Vagina (tissue), 2 donors: ENCODE results near the gene AIMP1. TPM values are rescaled to one million over a fixed set of nuclear protein-coding genes. Genes with fewer than 3 reads are reported as not detected.

Experiments used
- DNase-seq, 2 donors: peaks; one replicate each; pipeline ENCODE4 v3.0.0-alpha.2; 2017; ENCODE audit errors: extremely low spot score in 2 of 2
- H3K27ac ChIP-seq: fragments of 200-600 bp; sonication (generic); one replicate; pipeline ENCODE4 v1.5.1; 2019
- H3K27me3 ChIP-seq: fragments of 200-600 bp; sonication (generic); one replicate; pipeline ENCODE4 v1.5.1; 2019
- H3K36me3 ChIP-seq, 2 donors: fragments of 200-600 bp; sonication (generic); one replicate each; pipeline ENCODE4 v1.5.1; 2017 to 2019
- H3K4me1 ChIP-seq: fragments of 200-600 bp; sonication (generic); one replicate; pipeline ENCODE4 v1.5.1; 2019
- H3K4me3 ChIP-seq, 2 donors: fragments of 200-600 bp; sonication (generic); 1 replicate in 1 of 2; 2 replicates in 1 of 2; pipeline ENCODE4 v1.5.1; 2016 to 2019
- H3K9me3 ChIP-seq: fragments of 200-600 bp; sonication (generic); one replicate; pipeline ENCODE4 v1.5.1; 2019
- CTCF ChIP-seq, 3 experiments: fragments of 450-650 bp in 2 of 3; fragments of 200-600 bp in 1 of 3; sonication (generic) in 1 of 3; IDR thresholded peaks; one replicate each; pipeline ENCODE4 v1.5.1; 2017 to 2019; ENCODE audit warnings: antibody characterized with exemption in 3 of 3, mild to moderate bottlenecking in 2 of 3, moderate library complexity in 2 of 3
- POLR2A ChIP-seq, 2 donors: fragments of 450-650 bp; IDR thresholded peaks; one replicate each; pipeline ENCODE4 v1.6.1; 2017; ENCODE audit warnings: antibody characterized with exemption in 2 of 2, mild to moderate bottlenecking in 2 of 2, moderate library complexity in 2 of 2
- POLR2AphosphoS5 ChIP-seq, 2 donors: sonication (generic); formaldehyde crosslinking; IDR thresholded peaks; one replicate each; pipeline ENCODE4 v1.9.0; 2017; ENCODE audit warnings: antibody characterized with exemption in 2 of 2, mild to moderate bottlenecking in 2 of 2, low read depth in 1 of 2; ENCODE audit not compliant: insufficient read depth in 1 of 2
- intact Hi-C: fragments of 100-400 bp; cut with DNase I; formaldehyde crosslinking; loops from one replicate; pipeline ENCODE4 v1.15.1; 2023
- total RNA-seq: library from RNA; depleted of rRNA; stranded (reverse); fragments of >200 nt; gene quantifications from one replicate; pipeline ENCODE4 v1.2.3, GENCODE V29; 2016

AIMP1 gene
- total RNA-seq, 1 donor from 2014 or later: 19.4 TPM

GRCh38 chr4:106291678-106292077 lies 24.7 kb upstream of the AIMP1 start:
- Histone ChIP-seq H3K27ac (no peak overlapping the region), H3K36me3 (peaks cover 0 to 25% of the 10 kb centered on the region in 2 donors)
- TF ChIP-seq CTCF (IDR thresholded peaks at IDR 0.05) (no peak), POLR2AphosphoS5 (IDR thresholded peaks at IDR 0.05; ENCODE audit: insufficient read depth in 1 of 2, low read depth in 1 of 2) (no peak), POLR2A (IDR thresholded peaks at IDR 0.05) (no peak)

GRCh38 chr4:106294062-106294461 lies 22.3 kb upstream of the AIMP1 start:
- no peak for TF ChIP-seq POLR2AphosphoS5 (IDR thresholded peaks at IDR 0.05; ENCODE audit: insufficient read depth in 1 of 2, low read depth in 1 of 2)
- TF ChIP-seq POLR2A (IDR thresholded peaks at IDR 0.05): no peak
- no peak for TF ChIP-seq CTCF (IDR thresholded peaks at IDR 0.05)
- intact Hi-C loops: no loop called here
- Histone ChIP-seq H3K27me3 (no peaks in the 10 kb centered on the region), H3K9me3 (no peaks in the 10 kb centered on the region), H3K4me1 (no peaks in the 10 kb centered on the region), H3K27ac (no peak overlapping the region), H3K4me3 (no peak overlapping the region), H3K36me3 (peaks cover 0 to 25% of the 10 kb centered on the region in 2 donors)
- DNase-seq: no peak

More at GRCh38 chr4:106291678-106292077, 24.7 kb upstream of the AIMP1 start:
- H3K4me3 ChIP-seq: no peak overlapping the region
- no peaks in the 10 kb centered on the region for H3K4me1 ChIP-seq
- intact Hi-C loops: no loop called here
- no peaks in the 10 kb centered on the region for H3K27me3 ChIP-seq
- no peak for DNase-seq
- H3K9me3 ChIP-seq: no peaks in the 10 kb centered on the region

GRCh38 chr4:106297245-106298035 lies 18.9 kb upstream of the AIMP1 start:
- no peak overlapping the region for H3K27ac ChIP-seq
- no peak overlapping the region for H3K4me3 ChIP-seq
- DNase-seq: no peak
- H3K36me3 ChIP-seq: peaks cover 0 to 30% of the 10 kb centered on the region in 2 donors
- TF ChIP-seq POLR2AphosphoS5 (IDR thresholded peaks at IDR 0.05; ENCODE audit: insufficient read depth in 1 of 2, low read depth in 1 of 2): no peak
- TF ChIP-seq CTCF (IDR thresholded peaks at IDR 0.05): no peak
- TF ChIP-seq POLR2A (IDR thresholded peaks at IDR 0.05): no peak
- no peaks in the 10 kb centered on the region for H3K9me3 ChIP-seq
- intact Hi-C loops: no loop called here
- no peaks in the 10 kb centered on the region for H3K27me3 ChIP-seq
- H3K4me1 ChIP-seq: no peaks in the 10 kb centered on the region

GRCh38 chr4:106299977-106300376 lies 16.4 kb upstream of the AIMP1 start:
- no peaks in the 10 kb centered on the region for H3K9me3 ChIP-seq
- DNase-seq: no peak
- no peaks in the 10 kb centered on the region for H3K4me1 ChIP-seq
- H3K27ac ChIP-seq: no peak overlapping the region
- no peaks in the 10 kb centered on the region for H3K27me3 ChIP-seq
- no peak overlapping the region for H3K4me3 ChIP-seq
- intact Hi-C loops: no loop called here
- TF ChIP-seq CTCF (IDR thresholded peaks at IDR 0.05): no peak
- no peak for TF ChIP-seq POLR2A (IDR thresholded peaks at IDR 0.05)
- peaks cover 0 to 11% of the 10 kb centered on the region in 2 donors for H3K36me3 ChIP-seq

- no peak for DNase-seq
- Histone ChIP-seq H3K4me1 (no peaks in the 10 kb centered on the region), H3K36me3 (peaks cover 0 to 11% of the 10 kb centered on the region in 2 donors), H3K27ac (no peak overlapping the region), H3K27me3 (no peaks in the 10 kb centered on the region), H3K4me3 (no peak overlapping the region), H3K9me3 (no peaks in the 10 kb centered on the region)
- intact Hi-C loops: no loop called here
- no peak for TF ChIP-seq POLR2AphosphoS5 (IDR thresholded peaks at IDR 0.05; ENCODE audit: insufficient read depth in 1 of 2, low read depth in 1 of 2)
- no peak for TF ChIP-seq POLR2A (IDR thresholded peaks at IDR 0.05)
- no peak for TF ChIP-seq CTCF (IDR thresholded peaks at IDR 0.05)
Observed at GRCh38 chr4:106301393-106302061, 14.8 kb upstream of the AIMP1 start.
